ENCODE results near the gene MIDN. TPM values are rescaled to one million over a fixed set of nuclear protein-coding genes. Genes with fewer than 3 reads are reported as not detected.

Gene MIDN
- total and polyA plus RNA-seq, 12 donors, result 8.6 to 189 (median 59.9) TPM

GRCh38 chr19:1293782-1294604 lies 45.6 kb downstream of the MIDN start:
- intact Hi-C loops (cut with DNase I), result no loop called here
- DNase-seq, result no peak
- Histone ChIP-seq H3K4me1 (replicated peaks in 1 of 2) (peaks cover 0 to 3% of the 10 kb centered on the region in 2 donors), H3K27me3 (peaks cover 33% of the 10 kb centered on the region), H3K4me3 (no peak overlapping the region), H3K36me3 (replicated peaks in 1 of 2) (no peaks in the 10 kb centered on the region), H3K27ac (no peak overlapping the region), H3K9me3 (replicated peaks in 1 of 3) (no peaks in the 10 kb centered on the region)
- 62 to 83% (median 79%) methylated on average over 7 to 35 of the region's 35 CpGs for WGBS, 4 donors
- TF ChIP-seq POLR2A (IDR thresholded peaks at IDR 0.05), result no peak
- TF ChIP-seq, protein P1, sequence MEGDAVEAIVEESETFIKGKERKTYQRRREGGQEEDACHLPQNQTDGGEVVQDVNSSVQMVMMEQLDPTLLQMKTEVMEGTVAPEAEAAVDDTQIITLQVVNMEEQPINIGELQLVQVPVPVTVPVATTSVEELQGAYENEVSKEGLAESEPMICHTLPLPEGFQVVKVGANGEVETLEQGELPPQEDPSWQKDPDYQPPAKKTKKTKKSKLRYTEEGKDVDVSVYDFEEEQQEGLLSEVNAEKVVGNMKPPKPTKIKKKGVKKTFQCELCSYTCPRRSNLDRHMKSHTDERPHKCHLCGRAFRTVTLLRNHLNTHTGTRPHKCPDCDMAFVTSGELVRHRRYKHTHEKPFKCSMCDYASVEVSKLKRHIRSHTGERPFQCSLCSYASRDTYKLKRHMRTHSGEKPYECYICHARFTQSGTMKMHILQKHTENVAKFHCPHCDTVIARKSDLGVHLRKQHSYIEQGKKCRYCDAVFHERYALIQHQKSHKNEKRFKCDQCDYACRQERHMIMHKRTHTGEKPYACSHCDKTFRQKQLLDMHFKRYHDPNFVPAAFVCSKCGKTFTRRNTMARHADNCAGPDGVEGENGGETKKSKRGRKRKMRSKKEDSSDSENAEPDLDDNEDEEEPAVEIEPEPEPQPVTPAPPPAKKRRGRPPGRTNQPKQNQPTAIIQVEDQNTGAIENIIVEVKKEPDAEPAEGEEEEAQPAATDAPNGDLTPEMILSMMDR (IDR thresholded peaks at IDR 0.05), result no peak

GRCh38 chr19:1294688-1295087 lies 46.3 kb downstream of the MIDN start:
- DNase-seq, result no peak
- Histone ChIP-seq H3K4me3 (no peak overlapping the region), H3K4me1 (replicated peaks in 1 of 2) (peaks cover 0 to 3% of the 10 kb centered on the region in 2 donors), H3K27ac (no peak overlapping the region), H3K36me3 (replicated peaks in 1 of 2) (no peaks in the 10 kb centered on the region), H3K27me3 (peaks cover 33% of the 10 kb centered on the region), H3K9me3 (replicated peaks in 1 of 3) (no peaks in the 10 kb centered on the region)
- TF ChIP-seq POLR2A (IDR thresholded peaks at IDR 0.05), result no peak
- TF ChIP-seq, protein P1 (IDR thresholded peaks at IDR 0.05), result no peak
- 69 to 81% (median 74%) methylated on average over 10 to 14 of the region's 14 CpGs for WGBS, 4 donors
- intact Hi-C loops (cut with DNase I), result no loop called here

GRCh38 chr19:1295169-1296012 lies 47.0 kb downstream of the MIDN start:
- Histone ChIP-seq H3K27ac (no peak overlapping the region), H3K36me3 (replicated peaks in 1 of 2) (no peaks in the 10 kb centered on the region), H3K4me1 (replicated peaks in 1 of 2) (peaks cover 0 to 3% of the 10 kb centered on the region in 2 donors), H3K27me3 (peaks cover 33% of the 10 kb centered on the region), H3K9me3 (replicated peaks in 1 of 3) (no peaks in the 10 kb centered on the region), H3K4me3 (no peak overlapping the region)
- intact Hi-C loops (cut with DNase I), result no loop called here
- no peak for DNase-seq
- TF ChIP-seq, protein P1 (IDR thresholded peaks at IDR 0.05), result no peak
- no peak for TF ChIP-seq POLR2A (IDR thresholded peaks at IDR 0.05)
- 8 to 31% (median 14%) methylated on average over 14 to 81 of the region's 82 CpGs for WGBS, 4 donors

- WGBS, 4 donors, result 58 to 80% (median 72%) methylated on average over 5 to 13 of the region's 13 CpGs
- H3K27me3 ChIP-seq, result peaks cover 29% of the 10 kb centered on the region
- peaks cover 0 to 3% of the 10 kb centered on the region in 2 donors for H3K4me1 ChIP-seq (replicated peaks in 1 of 2)
- no peaks in the 10 kb centered on the region for H3K9me3 ChIP-seq (replicated peaks in 1 of 3)
- no peak for DNase-seq
- no peak overlapping the region for H3K4me3 ChIP-seq
- no peaks in the 10 kb centered on the region for H3K36me3 ChIP-seq (replicated peaks in 1 of 2)
- TF ChIP-seq, protein P1 (IDR thresholded peaks at IDR 0.05), result no peak
- TF ChIP-seq POLR2A (IDR thresholded peaks at IDR 0.05), result no peak
- intact Hi-C loops (cut with DNase I), result no loop called here
- no peak overlapping the region for H3K27ac ChIP-seq
Measured at GRCh38 chr19:1296078-1296477, 47.7 kb downstream of the MIDN start.

All from adrenal gland (tissue), 12 donors.